Stimulated activated effector memory CD8-positive, alpha-beta T cell treated with anti-CD3 and anti-CD28 coated beads, Interleukin-12 subunit alpha, Interleukin-12 subunit beta, amount 100 ng/mL, for 72 hours (primary cell): ENCODE data around the gene NDUFB10.

Experiments
- ATAC-seq: fragments of 150-1000 bp; cut with Tn5 transposase; 2 replicates; pipeline ENCODE4 v1.10.0; 2021
- DNase-seq, 2 donors: peaks; one replicate each; pipeline ENCODE4 v3.0.0; 2021 to 2022; ENCODE audit warnings: low spot score in 2 of 2
- H3K27ac Mint-ChIP-seq: one replicate; pipeline ENCODE4 v1.8.0; 2022; ENCODE audit warnings: mild to moderate bottlenecking, mixed read lengths
- H3K36me3 Mint-ChIP-seq: one replicate; pipeline ENCODE4 v1.8.0; 2022; ENCODE audit warnings: mild to moderate bottlenecking, mixed read lengths
- H3K4me1 Mint-ChIP-seq: one replicate; pipeline ENCODE4 v1.8.0; 2022; ENCODE audit warnings: mixed read lengths
- H3K4me3 Mint-ChIP-seq: one replicate; pipeline ENCODE4 v1.8.0; 2022; ENCODE audit warnings: mild to moderate bottlenecking, mixed read lengths
- H3K9me3 Mint-ChIP-seq: one replicate; pipeline ENCODE4 v1.8.0; 2022; ENCODE audit warnings: mixed read lengths

The NDUFB10 gene

DNA sequence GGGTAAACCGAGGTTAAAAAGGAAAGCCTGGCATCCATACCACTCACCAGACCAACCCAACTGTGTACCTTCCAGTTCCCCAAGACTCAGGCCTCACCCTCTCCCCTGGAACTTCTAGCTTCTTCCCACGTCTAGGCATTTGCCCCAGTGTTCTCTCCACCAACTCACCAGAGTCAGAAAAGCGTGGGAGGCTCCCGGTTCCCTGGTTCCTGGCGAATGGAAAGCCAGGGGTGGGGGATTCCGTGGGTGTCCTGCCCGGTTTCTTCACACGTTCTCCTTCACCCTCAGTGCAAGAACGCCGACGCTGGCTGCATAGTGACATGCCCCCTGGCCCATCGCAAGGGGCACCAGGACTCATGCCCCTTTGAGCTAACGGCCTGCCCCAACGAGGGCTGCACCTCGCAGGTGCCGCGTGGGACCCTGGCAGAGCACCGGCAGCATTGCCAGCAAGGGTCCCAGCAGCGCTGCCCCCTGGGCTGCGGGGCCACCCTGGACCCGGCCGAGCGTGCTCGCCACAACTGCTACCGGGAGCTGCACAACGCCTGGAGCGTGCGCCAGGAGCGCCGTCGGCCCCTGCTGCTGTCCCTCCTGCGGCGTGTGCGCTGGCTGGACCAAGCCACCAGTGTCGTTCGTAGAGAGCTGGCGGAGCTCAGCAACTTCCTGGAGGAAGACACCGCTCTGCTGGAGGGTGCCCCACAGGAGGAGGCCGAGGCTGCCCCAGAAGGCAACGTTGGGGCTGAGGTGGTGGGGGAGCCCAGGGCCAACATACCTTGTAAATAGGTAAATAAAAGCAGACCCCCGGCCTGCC is 9.0 kb downstream of the NDUFB10 start:
- peaks cover 51% of the 10 kb centered on the region for H3K36me3 Mint-ChIP-seq
- H3K4me3 Mint-ChIP-seq, result no peak overlapping the region
- no peak for ATAC-seq
- no peaks in the 10 kb centered on the region for H3K9me3 Mint-ChIP-seq
- H3K27ac Mint-ChIP-seq, result no peak overlapping the region
- H3K4me1 Mint-ChIP-seq, result peaks cover 47% of the 10 kb centered on the region
- DNase-seq, result no peak

GRCh38 chr16:1971796-1972489 is 12.6 kb downstream of the NDUFB10 start, which contains the start of gene TBL3:
Gene TBL3 (plus strand): TSS chr16:1972053. CDS start chr16:1972165, 112 bp downstream.
- DNase-seq (peak; percentile 99), ATAC-seq (peak; percentile 96)
- H3K9me3 Mint-ChIP-seq, result no peaks in the 10 kb centered on the region
- peaks cover 38% of the 10 kb centered on the region for H3K4me1 Mint-ChIP-seq
- H3K36me3 Mint-ChIP-seq, result peaks cover 54% of the 10 kb centered on the region
- H3K4me3 Mint-ChIP-seq, result peak within 1 kb of the TSS; percentile 97
- peak within 1 kb of the TSS; percentile 98 for H3K27ac Mint-ChIP-seq

- peak overlapping the region; percentile 97 for H3K4me3 Mint-ChIP-seq
- H3K36me3 Mint-ChIP-seq, result peaks cover 60% of the 10 kb centered on the region
- peak overlapping the region; percentile 98 for H3K27ac Mint-ChIP-seq
- ATAC-seq, result no peak
- peaks cover 33% of the 10 kb centered on the region for H3K4me1 Mint-ChIP-seq
- DNase-seq, result no peak
- H3K9me3 Mint-ChIP-seq, result no peaks in the 10 kb centered on the region
These were observed 13.1 kb downstream of the NDUFB10 start for GRCh38 chr16:1972490-1972877.

DNA sequence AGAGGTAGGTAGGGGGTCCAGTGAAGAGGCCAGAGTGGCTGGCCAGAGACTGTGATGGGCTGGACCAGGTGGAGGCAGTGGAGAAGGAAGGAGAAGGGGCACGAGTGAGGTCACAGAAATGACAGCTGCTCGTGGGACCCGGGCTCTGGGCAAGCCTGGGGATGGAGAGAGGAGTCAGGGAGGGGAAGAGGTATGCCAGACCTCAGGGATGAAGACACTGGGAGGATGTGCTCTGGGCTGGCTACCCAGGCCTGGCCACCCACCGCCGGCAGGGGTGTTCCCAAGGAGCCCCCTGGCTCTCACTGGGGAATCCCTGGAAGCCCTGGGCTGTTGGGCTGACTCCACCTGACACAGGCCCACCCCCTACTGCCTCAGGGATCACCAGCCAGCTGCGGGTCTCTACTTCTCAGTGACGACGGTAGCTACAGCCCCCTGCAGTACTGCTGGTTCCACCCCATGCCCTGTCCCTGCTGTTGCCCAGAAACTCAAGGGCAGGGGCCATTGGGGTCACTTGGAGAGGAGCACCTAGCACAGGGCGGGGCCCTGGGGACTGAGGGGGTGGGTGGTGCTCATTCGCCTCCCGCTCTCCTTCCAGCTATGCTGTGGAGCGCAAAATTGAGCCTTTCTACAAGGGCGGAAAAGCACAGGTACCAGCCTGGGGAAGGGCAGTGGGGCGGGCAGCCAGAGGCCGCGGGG is 14.3 kb downstream of the NDUFB10 start:
- H3K4me1 Mint-ChIP-seq, result peaks cover 33% of the 10 kb centered on the region

DNA sequence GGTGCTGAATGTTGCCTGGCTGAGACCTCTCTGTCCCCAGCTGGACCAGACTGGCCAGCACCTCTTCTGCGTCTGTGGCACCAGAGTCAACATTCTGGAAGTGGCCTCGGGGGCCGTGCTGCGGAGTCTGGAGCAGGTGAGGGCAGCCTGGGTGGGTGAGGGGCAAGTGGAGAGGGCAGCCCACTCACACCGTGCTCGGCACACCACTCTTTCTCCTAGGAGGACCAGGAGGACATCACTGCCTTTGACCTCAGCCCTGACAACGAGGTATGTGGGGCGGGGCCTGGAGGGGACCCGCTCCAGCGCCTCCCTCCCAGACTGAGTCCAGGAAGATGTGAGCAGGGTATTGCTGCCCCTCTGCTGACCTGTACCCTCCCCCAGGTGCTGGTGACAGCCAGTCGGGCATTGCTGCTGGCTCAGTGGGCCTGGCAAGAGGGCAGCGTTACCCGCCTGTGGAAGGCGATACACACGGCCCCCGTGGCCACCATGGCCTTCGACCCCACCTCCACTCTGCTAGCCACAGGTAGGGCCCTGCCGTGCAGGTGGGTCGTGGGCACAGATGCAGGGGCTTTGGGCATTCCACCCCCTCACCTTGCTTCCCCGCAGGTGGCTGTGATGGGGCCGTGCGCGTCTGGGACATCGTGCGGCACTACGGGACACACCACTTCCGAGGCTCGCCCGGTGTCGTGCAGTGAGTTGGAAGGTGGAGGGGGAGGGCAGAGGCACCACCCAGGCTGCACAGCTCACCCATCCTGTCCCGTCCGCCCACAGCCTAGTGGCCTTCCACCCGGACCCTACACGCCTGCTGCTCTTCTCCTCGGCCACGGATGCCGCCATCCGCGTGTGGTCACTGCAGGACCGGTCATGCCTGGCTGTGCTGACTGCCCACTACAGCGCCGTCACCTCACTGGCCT is 15.1 kb downstream of the NDUFB10 start:
- no peak for DNase-seq
- Mint-ChIP-seq H3K4me3 (no peak overlapping the region), H3K36me3 (peaks cover 69% of the 10 kb centered on the region), H3K4me1 (peaks cover 33% of the 10 kb centered on the region), H3K9me3 (no peaks in the 10 kb centered on the region), H3K27ac (no peak overlapping the region)
- ATAC-seq, result no peak

More for the DNA sequence above, 14.3 kb downstream of the NDUFB10 start:
- ATAC-seq (no peak), DNase-seq (no peak)
- Mint-ChIP-seq H3K4me3 (peak overlapping the region; percentile 97), H3K36me3 (peaks cover 67% of the 10 kb centered on the region), H3K27ac (no peak overlapping the region), H3K9me3 (no peaks in the 10 kb centered on the region)

DNA sequence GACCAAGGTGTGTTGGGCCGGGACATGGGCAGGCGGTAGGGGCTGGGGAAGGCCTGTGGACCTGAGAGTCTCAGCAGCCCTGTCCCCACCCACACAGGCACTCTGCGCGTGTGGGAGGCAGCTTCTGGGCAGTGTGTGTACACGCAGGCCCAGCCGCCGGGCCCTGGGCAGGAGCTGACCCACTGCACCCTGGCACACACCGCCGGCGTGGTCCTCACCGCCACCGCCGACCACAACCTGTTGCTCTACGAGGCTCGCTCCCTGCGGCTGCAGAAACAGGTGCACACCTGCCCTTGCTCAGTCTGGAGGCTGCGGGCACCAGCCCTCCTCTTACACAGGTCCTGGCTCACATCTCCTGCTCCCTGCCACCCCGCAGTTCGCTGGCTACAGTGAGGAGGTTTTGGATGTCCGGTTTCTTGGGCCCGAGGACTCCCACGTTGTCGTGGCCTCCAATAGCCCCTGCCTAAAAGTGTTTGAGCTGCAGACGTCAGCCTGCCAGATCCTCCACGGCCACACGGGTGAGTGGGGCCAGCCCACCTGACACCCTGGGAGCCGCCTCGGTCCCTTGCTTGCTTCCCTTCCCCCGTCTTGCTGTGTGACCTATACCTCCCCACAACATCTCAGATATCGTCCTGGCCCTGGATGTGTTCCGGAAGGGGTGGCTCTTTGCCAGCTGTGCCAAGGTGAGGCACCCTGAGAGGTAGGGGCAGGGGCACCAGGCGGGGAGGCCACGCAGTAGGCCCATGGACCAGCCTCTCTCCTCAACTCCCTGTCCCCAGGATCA is 16.3 kb downstream of the NDUFB10 start:
- Mint-ChIP-seq H3K36me3 (peaks cover 69% of the 10 kb centered on the region), H3K4me1 (peaks cover 33% of the 10 kb centered on the region), H3K27ac (no peak overlapping the region), H3K4me3 (no peak overlapping the region), H3K9me3 (no peaks in the 10 kb centered on the region)
- ATAC-seq (no peak), DNase-seq (no peak)

DNA sequence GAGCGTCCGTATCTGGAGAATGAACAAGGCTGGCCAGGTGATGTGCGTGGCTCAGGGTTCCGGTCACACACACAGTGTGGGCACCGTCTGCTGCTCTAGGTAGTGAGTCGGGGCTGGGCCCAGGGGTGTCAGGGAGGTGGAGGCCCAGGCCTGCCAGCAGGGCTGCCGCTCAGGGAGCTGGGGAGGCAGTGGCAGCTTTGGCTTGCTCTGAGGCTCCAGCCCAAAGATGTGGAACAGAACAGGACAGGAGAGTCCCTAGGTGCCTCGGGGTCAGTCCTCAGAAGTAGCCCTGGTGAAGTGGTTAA is 16.8 kb downstream of the NDUFB10 start:
- Mint-ChIP-seq H3K36me3 (peaks cover 67% of the 10 kb centered on the region), H3K4me1 (peaks cover 29% of the 10 kb centered on the region)
- DNase-seq, result no peak

GRCh38 chr16:1976951-1977874 is 17.9 kb downstream of the NDUFB10 start:
- H3K4me1 Mint-ChIP-seq, result peaks cover 26% of the 10 kb centered on the region
- H3K4me3 Mint-ChIP-seq, result no peak overlapping the region
- no peak for ATAC-seq
- H3K27ac Mint-ChIP-seq, result no peak overlapping the region
- DNase-seq, result no peak
- peaks cover 56% of the 10 kb centered on the region for H3K36me3 Mint-ChIP-seq
- no peaks in the 10 kb centered on the region for H3K9me3 Mint-ChIP-seq

More for the DNA sequence above, 16.8 kb downstream of the NDUFB10 start:
- ATAC-seq, result no peak
- no peaks in the 10 kb centered on the region for H3K9me3 Mint-ChIP-seq
- H3K27ac Mint-ChIP-seq, result no peak overlapping the region
- H3K4me3 Mint-ChIP-seq, result no peak overlapping the region

- Mint-ChIP-seq H3K36me3 (peaks cover 50% of the 10 kb centered on the region), H3K4me1 (peaks cover 23% of the 10 kb centered on the region), H3K27ac (no peak overlapping the region), H3K4me3 (no peak overlapping the region), H3K9me3 (no peaks in the 10 kb centered on the region)
- ATAC-seq (no peak), DNase-seq (no peak)
These were observed 18.5 kb downstream of the NDUFB10 start for GRCh38 chr16:1977875-1978268.

GRCh38 chr16:1978476-1979120 is 19.3 kb downstream of the NDUFB10 start:
- H3K9me3 Mint-ChIP-seq, result no peaks in the 10 kb centered on the region
- peaks cover 44% of the 10 kb centered on the region for H3K36me3 Mint-ChIP-seq
- ATAC-seq (no peak), DNase-seq (no peak)
- H3K4me1 Mint-ChIP-seq, result peaks cover 21% of the 10 kb centered on the region
- no peak overlapping the region for H3K27ac Mint-ChIP-seq
- H3K4me3 Mint-ChIP-seq, result no peak overlapping the region

GRCh38 chr16:1979271-1980029 is 20.1 kb downstream of the NDUFB10 start:
- no peak for ATAC-seq
- no peak overlapping the region for H3K4me3 Mint-ChIP-seq
- peaks cover 37% of the 10 kb centered on the region for H3K36me3 Mint-ChIP-seq
- H3K9me3 Mint-ChIP-seq, result no peaks in the 10 kb centered on the region
- no peak for DNase-seq
- H3K4me1 Mint-ChIP-seq, result peaks cover 16% of the 10 kb centered on the region
- H3K27ac Mint-ChIP-seq, result no peak overlapping the region

DNA sequence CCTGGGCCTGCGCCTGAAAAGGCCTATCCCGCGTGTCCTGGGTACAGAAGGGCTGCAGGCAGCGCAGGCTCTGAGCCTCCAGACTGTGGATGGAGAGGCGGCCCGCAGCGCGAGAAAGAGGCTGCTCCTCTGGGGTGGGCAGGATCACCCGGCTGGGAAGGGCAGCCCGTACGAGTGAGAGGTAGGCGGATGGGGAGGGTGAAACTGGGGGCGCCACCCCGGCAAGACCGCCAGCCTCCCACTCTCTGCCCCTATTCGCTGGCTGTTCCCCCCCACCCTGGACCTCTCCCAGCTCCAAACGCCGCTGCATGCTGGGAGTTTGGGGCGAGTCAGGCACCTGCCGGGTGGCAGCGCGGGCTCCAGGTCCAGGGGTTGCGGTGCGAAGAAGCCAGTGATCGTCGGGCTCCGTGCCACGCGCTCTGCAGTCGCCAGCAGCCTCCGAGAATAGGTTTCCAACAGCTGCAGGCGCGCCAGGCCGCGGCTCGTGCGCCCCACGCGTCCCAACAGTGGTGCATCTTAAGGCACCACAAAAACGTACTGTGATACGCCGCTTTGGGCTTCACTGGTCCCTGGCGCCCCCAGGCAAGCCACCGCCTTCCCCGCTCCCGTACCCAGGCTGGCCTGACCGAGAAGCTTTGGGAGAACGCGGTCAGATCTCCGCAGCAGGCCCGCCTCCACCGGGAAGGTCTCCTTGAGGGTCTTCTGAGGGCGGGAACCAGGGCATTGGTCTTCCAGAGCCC is 20.9 kb downstream of the NDUFB10 start:
- Mint-ChIP-seq H3K4me1 (peaks cover 23% of the 10 kb centered on the region), H3K27ac (no peak overlapping the region), H3K36me3 (peaks cover 33% of the 10 kb centered on the region), H3K4me3 (no peak overlapping the region), H3K9me3 (no peaks in the 10 kb centered on the region)
- ATAC-seq (no peak), DNase-seq (no peak)
